ENCODE results near the gene TF.

TF gene

DNA sequence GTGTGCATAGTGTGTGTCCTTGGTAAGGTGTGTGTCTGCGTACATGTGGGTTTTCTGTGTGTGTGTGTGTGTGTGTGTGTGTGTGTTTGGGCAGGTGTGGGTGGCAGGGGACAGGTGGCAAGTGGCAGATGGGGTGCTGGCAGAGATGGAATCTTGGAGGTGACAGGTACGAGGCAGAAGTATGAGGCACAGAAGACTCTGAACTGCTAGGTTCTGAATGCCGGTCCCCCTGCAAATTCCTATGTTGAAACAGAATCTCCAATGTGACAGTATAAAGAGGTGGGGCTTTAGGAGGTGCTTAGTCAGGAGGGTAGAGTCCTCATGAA lies 89.2 kb downstream of the TF start:
- no peak for DNase-seq (ENCODE audit: low read depth in 3 of 3)

DNA sequence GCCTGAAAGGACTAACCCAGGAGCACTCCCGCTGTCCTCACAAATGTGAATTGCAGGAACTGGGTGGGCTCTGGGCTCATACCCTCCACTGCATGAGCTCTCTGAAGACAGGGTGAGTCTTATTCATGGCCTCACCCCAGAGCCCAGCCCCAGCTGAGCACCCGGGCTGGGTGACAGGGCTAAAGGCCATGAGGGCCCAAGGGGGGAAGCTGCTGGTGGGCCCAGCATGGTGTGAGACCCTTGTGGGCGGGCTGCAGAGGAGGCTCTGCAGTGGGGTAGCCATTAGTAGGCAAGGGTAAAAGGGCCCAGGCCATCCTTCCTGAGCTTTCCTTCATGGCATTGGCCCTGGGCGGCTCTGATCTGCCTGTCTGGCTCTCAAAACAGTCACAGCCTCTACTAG lies 89.8 kb downstream of the TF start:
- DNase-seq (ENCODE audit: low read depth in 3 of 3): no peak

DNA sequence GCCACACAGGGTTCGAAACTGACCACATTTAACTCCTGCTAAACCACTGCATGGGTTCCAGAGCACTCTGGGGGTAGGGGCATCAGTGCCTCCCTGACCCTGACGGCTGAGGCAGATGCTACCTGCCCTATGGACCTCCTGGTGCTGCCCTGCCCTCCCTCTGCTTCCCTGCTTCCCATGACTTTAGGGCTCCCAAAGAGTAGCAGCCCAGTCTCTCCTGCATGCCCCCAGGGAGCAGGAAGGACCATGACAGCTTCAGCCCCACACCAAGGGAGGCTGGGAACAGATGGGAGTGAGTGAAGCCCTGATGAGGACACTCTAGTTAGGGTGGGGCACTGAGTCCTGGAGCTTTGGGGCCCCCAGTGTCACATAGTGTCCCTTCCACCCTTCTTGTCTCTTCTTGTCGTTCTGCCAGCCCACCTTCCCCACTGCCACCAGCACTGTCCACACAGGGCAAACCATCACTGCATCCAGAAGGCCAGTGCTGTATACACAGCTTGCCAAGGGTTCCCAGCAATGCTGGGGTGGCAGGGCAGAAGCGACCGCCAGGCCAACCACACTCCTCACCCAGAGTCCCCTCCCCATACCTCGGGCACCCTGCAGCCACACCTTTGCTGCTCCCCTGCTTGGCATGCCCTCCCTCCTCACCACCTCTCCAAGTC lies 90.4 kb downstream of the TF start:
- DNase-seq (ENCODE audit: low read depth in 3 of 3): no peak

DNA sequence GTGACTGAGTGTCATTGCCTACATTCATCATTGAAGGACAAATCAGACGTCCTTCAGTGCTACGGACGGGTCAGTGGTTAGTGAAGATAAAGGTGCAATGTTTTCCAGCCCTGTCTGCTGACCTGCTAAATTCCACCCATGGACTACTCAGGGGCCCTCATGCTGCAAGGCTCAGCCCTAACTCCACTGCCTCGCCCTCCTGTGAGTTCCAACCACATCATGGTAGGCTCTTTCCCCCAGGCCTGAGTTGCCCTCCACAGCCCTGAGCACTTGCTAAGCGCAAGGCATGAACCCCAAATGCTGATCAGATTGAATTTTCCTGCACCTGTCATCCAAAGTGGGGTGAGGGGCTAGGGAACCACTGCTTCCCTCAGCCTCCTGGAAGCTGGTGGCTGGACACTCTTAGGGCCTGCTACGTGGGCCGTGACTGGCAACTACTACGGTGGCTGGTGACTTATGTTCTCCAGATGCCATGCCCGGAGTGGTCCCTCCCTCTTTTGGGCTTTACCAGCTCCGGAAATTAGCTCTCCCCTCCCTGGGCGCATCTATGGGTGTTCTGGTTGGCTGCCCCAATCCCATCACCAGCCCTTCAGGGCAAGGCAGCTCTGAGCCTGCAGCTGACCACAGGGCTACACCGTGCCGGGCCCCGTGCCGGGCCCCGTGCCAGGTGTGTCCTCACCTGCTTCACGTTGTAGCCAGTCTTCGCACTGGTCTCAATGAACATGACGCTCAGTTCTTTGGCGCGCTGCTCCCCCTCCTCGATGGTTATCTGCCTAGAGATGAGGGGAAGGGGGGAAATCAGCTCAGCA lies 91.5 kb downstream of the TF start:
- no peak for DNase-seq (ENCODE audit: low read depth in 3 of 3)

GRCh38 chr3:133838296-133838789 lies 92.2 kb downstream of the TF start:
- DNase-seq (ENCODE audit: low read depth in 3 of 3): no peak

- no peak for DNase-seq (ENCODE audit: low read depth in 3 of 3)
These were observed 93.0 kb downstream of the TF start for GRCh38 chr3:133838916-133839800.

GRCh38 chr3:133840055-133840737 lies 94.0 kb downstream of the TF start:
- DNase-seq (ENCODE audit: low read depth in 3 of 3): no peak

DNA sequence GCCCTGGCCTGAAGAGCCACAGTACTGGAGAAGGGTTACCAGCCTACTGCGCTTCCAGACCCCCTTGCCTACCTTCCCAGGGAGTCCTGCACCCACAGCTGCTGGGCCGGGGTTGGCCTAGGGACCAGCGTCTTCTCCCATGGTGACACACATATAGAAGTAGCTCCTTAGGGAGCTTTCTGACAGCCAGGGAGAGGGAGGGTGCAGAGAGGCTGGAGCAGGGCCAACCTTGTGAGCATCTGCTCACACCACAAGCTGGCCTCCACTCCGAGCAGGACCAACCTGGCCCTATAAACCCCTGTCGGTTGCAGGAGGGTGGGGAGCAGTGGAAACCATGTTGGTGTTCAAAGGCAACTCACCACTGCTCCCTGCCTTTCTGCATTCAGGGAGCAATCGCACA lies 94.6 kb downstream of the TF start:
- no peak for DNase-seq (ENCODE audit: low read depth in 3 of 3)

GRCh38 chr3:133841196-133841595 lies 95.0 kb downstream of the TF start:
- no peak for DNase-seq (ENCODE audit: low read depth in 3 of 3)

- no peak for DNase-seq (ENCODE audit: low read depth in 3 of 3)
These were observed 96.0 kb downstream of the TF start for GRCh38 chr3:133842158-133842557.

DNA sequence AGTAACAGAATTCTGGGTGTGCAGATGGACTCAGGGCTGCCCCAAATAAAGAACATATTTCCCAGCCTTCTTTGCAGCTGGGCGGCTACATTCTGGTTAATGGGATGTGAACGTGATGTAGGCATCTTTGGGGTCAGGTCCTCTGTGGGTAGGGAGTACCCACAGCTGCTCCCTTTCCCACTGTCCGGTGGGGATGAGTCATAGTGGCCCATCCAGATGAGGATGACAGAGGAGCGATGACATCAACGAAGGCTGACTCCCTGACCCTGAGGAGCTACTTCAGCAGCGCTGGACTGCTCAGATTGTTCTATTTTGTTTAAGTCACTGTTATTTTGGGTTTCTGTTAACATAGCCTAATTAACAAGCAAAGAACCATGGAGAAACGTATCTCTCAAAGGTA lies 97.4 kb downstream of the TF start:
- DNase-seq (ENCODE audit: low read depth in 3 of 3): no peak

DNA sequence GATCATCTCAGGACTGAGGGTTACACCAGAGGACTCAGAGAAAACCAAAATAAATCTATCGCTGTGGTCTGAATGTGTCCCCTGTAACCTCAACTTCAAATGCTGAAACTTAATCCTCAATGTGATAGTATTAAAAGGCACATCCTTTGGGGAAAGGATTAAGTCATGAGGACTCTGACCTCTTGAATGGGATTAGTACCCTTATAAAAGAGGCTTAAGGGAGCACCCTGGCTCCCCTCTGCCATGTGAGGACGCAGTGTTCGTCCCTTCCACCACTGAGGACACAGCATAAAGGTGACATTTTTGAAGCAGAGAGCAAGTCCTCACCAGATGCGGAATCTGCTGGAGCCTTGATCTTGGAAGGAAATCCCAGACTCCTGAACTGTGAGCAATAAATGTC lies 98.9 kb downstream of the TF start:
- DNase-seq (ENCODE audit: low read depth in 3 of 3): no peak
